Activated CD4-positive, CD25-positive, alpha-beta regulatory T cell treated with anti-CD3 and anti-CD28 coated beads, Interleukin-2, amount 50 U/mL, for 16 hours (primary cell): Measurements from ENCODE around the gene IL12RB1.

ENCODE experiments used
- DNase-seq: peaks from one replicate; pipeline ENCODE4 v3.0.0-alpha.2; 2020; ENCODE audit warnings: low read depth, low spot score

The IL12RB1 gene

GRCh38 chr19:18009412-18010066, 77.2 kb downstream of the IL12RB1 start:
- no peak for DNase-seq
